GM12873 (cell line): ENCODE data around the gene HOMER1.

ENCODE experiments used
- CTCF ChIP-seq: IDR thresholded peaks from 2 replicates; pipeline ENCODE4 v1.5.1; 2012; ENCODE audit warnings: low read depth, mild to moderate bottlenecking, moderate library complexity, low read length, control low read depth; ENCODE audit not compliant: insufficient read depth; ENCODE audit errors: missing control alignments

The HOMER1 gene

GRCh38 chr5:79513704-79514390 lies at the start of gene HOMER1:
Gene HOMER1 (minus strand): TSS chr5:79514134. CDS start chr5:79512774, 1,360 bp downstream.
- TF ChIP-seq CTCF: no peak

- no peak for TF ChIP-seq CTCF
Observed at GRCh38 chr5:79563247-79563590, 49.3 kb upstream of the HOMER1 start.

- no peak for TF ChIP-seq CTCF
Observed at GRCh38 chr5:79562351-79563246, 48.7 kb upstream of the HOMER1 start.

- no peak for TF ChIP-seq CTCF
Observed at GRCh38 chr5:79561525-79561893, 47.6 kb upstream of the HOMER1 start.

- no peak for TF ChIP-seq CTCF
Observed at GRCh38 chr5:79560771-79561524, 47.0 kb upstream of the HOMER1 start.

GRCh38 chr5:79555418-79555817 lies 41.5 kb upstream of the HOMER1 start:
- TF ChIP-seq CTCF: no peak

- TF ChIP-seq CTCF: no peak
Observed at GRCh38 chr5:79552984-79553383, 39.0 kb upstream of the HOMER1 start.
